ENCODE data around the gene WASF2.
"Not testable (repeated sequence)": the region's sequence is repeated elsewhere in the genome, so short reads cannot be mapped to it uniquely, and the experiment has no call there.

Gene WASF2

GRCh38 chr1:27521861-27522431 is 32.0 kb upstream of the WASF2 start:
- no peak for FAIRE-seq

- FAIRE-seq: no peak
Measured at GRCh38 chr1:27521336-27521831, 31.4 kb upstream of the WASF2 start.

GRCh38 chr1:27520651-27521050 is 30.7 kb upstream of the WASF2 start:
- no peak for FAIRE-seq

- no peak for FAIRE-seq
Measured at GRCh38 chr1:27519331-27520258, 29.6 kb upstream of the WASF2 start.

- no peak for FAIRE-seq
Measured at GRCh38 chr1:27518808-27519207, 28.8 kb upstream of the WASF2 start.

- FAIRE-seq: no peak
Measured at GRCh38 chr1:27517907-27518718, 28.1 kb upstream of the WASF2 start.

- no peak for FAIRE-seq
Measured at GRCh38 chr1:27517301-27517700, 27.3 kb upstream of the WASF2 start.

- FAIRE-seq: no peak
Measured at GRCh38 chr1:27515626-27516025, 25.7 kb upstream of the WASF2 start.

- FAIRE-seq: no peak
Measured at GRCh38 chr1:27513958-27514357, 24.0 kb upstream of the WASF2 start.

- FAIRE-seq: no peak
Measured at GRCh38 chr1:27513528-27513927, 23.6 kb upstream of the WASF2 start.

GRCh38 chr1:27509127-27510080 is 19.4 kb upstream of the WASF2 start:
- no peak for FAIRE-seq

- no peak for FAIRE-seq
Measured at GRCh38 chr1:27507960-27508665, 18.1 kb upstream of the WASF2 start.

GRCh38 chr1:27506703-27507102 is 16.7 kb upstream of the WASF2 start:
- FAIRE-seq: no peak

GRCh38 chr1:27505420-27505680 is 15.4 kb upstream of the WASF2 start:
- FAIRE-seq: no peak

GRCh38 chr1:27504588-27505419 is 14.8 kb upstream of the WASF2 start:
- no peak for FAIRE-seq

- no peak for FAIRE-seq
Measured at GRCh38 chr1:27503844-27504587, 14.0 kb upstream of the WASF2 start.

GRCh38 chr1:27503033-27503432 is 13.1 kb upstream of the WASF2 start:
- FAIRE-seq: no peak

GRCh38 chr1:27501159-27501558 is 11.2 kb upstream of the WASF2 start:
- FAIRE-seq: not testable (repeated sequence)

GRCh38 chr1:27499142-27499541 is 9.2 kb upstream of the WASF2 start:
- no peak for FAIRE-seq

- no peak for FAIRE-seq
Measured at GRCh38 chr1:27496604-27497155, 6.7 kb upstream of the WASF2 start.

Data from TTC549 (cell line).